GM23338 (cell line): ENCODE measurements around the gene RCC2.

Source experiments
- CTCF ChIP-seq, 2 experiments: fragments of 200-600 bp in 1 of 2; sonication (generic) in 1 of 2; conservative IDR thresholded peaks; 2 replicates each; pipeline versions ENCODE4 v1.5.1 to v1.6.1; 2016 to 2017; ENCODE audit warnings: antibody characterized with exemption in 2 of 2, low read depth in 2 of 2, mild to moderate bottlenecking in 2 of 2, moderate library complexity in 1 of 2
- EZH2 ChIP-seq: fragments of 200-600 bp; sonication (generic); IDR thresholded peaks from one replicate; pipeline ENCODE4 v1.8.0; 2017; ENCODE audit warnings: antibody characterized with exemption, mild to moderate bottlenecking, low read depth; ENCODE audit not compliant: unreplicated experiment
- POLR2AphosphoS5 ChIP-seq: IDR thresholded peaks from 2 replicates; pipeline ENCODE4 v1.6.1; 2016; ENCODE audit warnings: antibody characterized with exemption, low read depth

- TF ChIP-seq POLR2AphosphoS5, result no peak; the same call in 1 of the 2 replicates
- TF ChIP-seq CTCF (conservative IDR thresholded peaks at IDR 0.05; ENCODE audit: low read depth in 2 of 2), result no peak
- no peak for TF ChIP-seq EZH2
Measured at GRCh38 chr1:17437580-17438317, 1.7 kb downstream of the RCC2 start.
